Right lung (tissue), 5 donors: Measurements from ENCODE around the gene MPDU1. TPM values are rescaled to one million over a fixed set of nuclear protein-coding genes. Genes with fewer than 3 reads are reported as not detected.
"Not testable (repeated sequence)": the region's sequence is repeated elsewhere in the genome, so short reads cannot be mapped to it uniquely, and the experiment has no call there.

ENCODE experiments used
- DNase-seq, 2 donors: peaks; one replicate each; pipeline ENCODE4 v3.0.0-alpha.2; 2013
- polyA plus RNA-seq, 5 donors: library from polyadenylated mRNA; unstranded; fragments of 120-200 nt; gene quantifications; one replicate each; pipeline versions ENCODE4 v1.2.1 to v1.2.3, GENCODE V29; 2013; ENCODE audit warnings: inconsistent platforms in 1 of 5, low replicate concordance in 1 of 5; ENCODE audit not compliant: insufficient read length in 5 of 5, insufficient read depth in 1 of 5

MPDU1 gene
- polyA plus RNA-seq, 5 donors: 83.2 to 98.1 (median 93.5) TPM

DNA sequence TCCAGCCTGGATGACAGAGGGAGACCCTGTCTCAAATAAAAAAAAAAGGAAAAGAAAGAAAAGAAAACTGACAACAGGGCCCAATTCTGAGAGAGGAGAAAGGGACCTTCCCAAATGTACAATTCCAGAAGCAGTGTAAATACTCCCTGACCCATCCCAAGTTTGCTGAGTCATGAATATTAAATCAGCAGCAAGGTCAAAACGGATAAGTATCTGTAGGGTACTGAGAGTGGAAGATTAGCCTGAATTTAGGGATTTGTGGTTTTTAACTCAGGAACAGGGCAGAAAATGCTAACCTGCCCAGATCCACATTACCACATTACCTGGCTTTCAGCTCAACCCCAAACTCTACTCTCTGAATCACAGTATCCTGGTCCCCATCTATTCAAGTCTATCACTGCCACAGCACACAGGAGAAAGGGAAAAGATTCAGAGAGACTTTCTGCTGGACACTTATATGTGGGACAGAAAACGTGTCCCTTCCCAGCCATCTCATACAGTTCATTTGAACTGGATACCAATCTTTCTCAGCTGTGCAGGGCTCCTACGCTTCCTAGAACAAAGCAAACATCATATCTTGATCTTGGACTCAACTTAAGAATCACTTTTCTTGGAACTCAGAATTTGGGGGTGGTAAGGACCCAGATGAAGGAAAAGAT is 28.1 kb downstream of the MPDU1 start:
- DNase-seq: no peak

DNA sequence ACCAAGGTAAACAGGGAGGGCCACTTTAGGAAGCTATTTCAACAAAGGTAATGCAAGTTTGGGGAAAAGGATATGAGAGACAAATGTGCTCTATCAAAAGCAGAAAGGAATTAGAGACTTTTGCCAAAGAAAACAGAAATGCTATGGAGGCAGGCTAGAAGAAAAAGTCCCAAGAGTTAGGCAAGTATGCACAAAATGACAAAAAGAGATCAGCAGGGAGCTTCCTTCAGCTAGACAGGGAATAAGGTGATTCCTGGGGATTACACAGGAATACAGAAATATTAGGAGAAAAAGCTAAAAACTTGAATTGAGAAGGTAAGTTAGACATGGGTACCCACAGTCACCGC is 28.6 kb downstream of the MPDU1 start:
- no peak for DNase-seq

DNA sequence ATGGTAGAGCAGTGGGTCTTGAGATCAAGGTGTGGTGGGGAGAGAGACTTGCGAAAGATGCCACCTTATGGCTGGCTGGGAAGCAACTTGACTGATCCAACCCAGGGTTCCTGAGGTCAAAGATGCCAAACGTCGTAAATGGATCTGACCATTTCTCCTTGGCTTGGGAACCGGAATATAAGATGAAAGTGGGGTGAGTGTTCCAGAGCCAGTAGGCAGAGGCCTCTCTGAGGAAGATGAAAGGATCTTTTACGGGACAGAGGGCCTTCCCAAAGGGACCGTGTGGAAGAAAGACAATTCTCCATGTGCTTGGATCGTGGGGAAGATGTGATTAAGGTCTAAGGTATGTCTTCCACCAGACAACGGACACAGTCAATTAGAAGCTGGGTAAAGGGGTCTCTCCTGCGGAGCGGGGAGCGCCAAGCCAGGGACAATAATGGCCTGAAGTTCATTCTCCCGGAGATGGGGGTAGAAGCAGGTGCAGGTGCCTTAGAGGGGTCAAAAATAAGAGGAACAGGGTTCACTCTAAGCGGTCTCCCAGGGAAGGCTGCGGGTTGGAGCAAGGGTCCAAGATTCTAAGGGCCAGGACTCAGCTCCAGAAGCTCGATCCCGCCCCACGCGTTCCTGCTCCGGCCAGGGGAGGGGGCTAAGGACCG is 30.2 kb downstream of the MPDU1 start:
- no peak for DNase-seq

DNA sequence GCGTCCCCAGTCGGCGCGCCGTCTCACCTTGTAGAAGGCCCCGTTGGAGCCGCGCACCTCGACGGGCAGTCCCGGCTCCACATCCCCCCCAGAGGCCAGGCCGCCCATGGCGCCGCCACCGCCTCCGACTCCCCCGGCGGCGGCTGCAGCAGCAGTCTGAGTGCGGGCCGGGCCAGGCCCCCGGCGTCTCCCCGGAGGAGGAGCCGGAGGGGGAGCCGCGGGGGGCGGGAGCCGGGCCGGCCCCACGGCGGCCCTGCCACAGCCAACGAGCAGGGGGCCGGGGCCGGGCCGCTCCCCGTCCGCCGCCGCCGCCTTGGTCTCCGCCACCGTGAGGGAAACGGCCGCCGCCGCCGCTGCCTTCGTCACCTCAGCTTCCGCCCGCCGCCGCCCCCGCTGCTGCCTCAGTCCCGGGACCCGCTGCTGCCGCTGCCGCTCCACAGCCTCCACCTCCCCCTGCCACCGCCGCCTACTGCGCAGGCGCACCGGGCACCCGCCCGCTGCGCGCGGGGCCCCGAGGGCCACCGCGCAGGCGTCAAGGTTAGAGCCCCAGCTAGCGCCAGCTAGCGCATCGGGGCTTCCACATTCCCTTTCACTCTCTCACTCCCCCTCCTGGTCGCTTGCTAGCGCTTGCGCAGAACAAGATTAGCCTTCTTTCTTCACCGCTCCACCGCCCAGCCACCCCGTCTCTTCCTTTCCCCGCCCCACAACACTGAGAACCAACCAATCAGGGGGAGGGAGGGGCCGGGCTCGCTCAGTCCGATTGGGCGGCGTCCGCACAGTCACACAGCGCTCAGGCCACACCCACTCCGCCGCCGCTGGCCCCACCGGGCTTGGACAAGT is 31.0 kb downstream of the MPDU1 start, which contains the start of gene FXR2:
Gene FXR2, minus strand, starts transcription at position 473 of the 840 bp plus-strand sequence. Its CDS starts 365 bp downstream, at position 108.
- peak; percentile 100 for DNase-seq

DNA sequence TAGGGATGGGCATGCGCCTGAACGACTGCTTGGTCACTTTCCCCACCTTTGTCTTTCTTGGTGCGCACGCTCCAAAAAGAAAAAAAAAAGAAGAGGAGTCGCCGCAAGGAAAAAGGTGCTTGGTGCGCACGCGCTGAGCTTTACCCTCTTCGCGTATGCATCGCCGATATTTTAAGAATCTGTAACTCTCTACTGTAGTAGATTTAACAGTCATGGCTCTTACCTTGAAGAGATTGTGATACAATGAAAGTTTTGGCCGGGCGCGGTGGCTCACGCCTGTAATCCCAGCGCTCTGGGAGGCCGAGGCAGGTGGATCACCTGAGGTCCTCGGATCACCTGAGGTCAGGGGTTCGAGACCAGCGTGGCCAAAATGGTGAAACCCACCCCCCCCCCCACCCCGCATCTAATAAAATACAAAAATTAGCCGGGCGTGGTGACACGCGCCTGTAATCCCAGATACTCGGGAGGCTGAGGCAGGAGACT is 31.7 kb downstream of the MPDU1 start:
- DNase-seq: no peak

DNA sequence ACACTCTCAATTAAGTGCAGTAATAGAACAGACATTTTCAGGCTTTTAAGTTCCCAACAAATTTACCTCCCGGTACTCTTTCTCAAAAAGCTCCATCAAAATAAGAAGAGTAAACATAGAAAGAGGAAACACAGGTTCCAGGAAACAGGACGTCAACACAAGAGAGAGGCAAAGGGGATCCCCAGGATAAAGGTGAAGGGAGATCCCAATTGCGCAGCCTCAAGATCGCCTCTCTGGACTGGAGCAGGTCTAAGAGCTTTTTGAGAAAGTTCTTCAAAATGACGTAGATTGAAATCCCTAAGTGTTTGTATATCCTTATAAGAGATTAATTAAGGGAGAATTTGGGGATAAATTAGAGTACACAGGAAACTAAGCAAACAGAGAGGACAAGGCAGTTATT is 35.0 kb downstream of the MPDU1 start:
- no peak for DNase-seq

DNA sequence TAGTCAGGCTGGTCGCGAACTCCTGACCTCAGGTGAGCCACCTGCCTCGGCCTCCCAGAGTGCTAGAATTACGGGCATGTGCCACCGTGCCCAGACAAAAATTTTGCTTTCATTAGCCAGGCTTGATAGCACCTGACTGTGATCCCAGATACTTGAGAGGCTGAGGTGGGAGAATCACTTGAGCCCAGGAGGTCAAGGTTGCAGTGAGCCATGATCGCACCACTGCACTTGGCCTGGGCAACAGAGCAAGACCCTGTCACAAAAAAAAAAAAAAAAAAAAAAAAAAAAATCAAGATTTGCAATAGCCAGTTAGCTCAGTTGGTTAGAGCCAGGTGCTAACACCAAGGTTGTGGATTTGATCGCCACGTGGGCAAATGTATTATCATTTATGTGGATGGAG is 37.2 kb downstream of the MPDU1 start:
- DNase-seq: no peak

DNA sequence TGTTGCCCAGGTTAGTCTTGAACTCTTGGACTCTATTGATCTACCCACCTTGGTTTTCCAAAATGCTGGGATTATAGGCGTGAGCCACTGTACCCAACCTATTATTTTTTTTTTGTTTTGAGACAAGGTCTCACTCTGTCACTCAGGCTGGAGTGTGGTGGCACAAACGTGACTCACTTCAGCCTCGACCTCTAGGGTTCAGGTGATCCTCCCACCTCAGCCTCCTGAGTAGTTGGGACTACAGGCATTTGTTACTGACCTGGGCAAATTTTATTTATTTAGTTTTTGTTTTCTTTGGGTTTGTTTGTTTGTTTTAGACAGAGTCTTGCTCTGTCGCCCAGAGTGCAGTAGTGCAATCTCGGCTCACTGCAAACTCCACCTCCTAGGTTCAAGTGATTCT is 40.0 kb downstream of the MPDU1 start:
- no peak for DNase-seq

DNA sequence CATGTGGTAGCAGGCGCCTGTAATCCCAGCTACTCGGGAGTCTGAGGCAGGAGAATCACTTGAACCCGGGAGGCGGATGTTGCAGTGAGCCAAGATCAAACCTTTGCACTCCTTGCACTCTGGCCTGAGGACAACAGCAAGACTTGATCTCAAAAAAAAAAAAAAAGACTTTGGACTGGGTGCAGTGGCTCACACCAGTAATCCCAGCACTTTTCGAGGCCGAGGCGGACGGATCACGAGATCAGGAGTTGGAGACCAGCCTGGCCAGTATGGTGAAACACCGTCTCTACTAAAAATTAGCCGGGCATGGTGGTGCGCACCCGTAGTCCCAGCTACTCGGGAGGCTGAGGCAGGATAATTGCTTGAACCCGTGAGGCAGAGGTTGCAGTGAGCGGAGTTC is 42.1 kb downstream of the MPDU1 start:
- DNase-seq: not testable (repeated sequence)

DNA sequence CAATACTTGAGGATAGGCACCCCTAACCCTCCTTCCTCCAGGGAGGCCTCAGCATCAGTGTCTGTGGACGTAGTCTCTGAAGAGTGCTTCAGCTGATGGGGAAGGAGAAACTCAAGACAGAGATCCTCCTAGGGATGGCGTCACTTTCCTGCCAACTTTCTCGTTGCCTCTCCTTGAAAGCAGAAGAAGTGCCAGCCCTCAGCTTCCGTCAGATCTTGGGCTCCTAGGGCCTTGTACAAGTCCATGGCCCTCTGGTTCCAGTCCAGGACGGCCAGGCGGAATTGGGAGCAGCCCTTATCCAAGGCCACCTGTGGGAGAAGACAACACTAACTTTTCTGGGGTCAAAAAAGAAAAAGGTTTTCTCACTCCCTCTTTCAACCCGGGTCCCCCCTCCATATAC is 42.7 kb downstream of the MPDU1 start:
- no peak for DNase-seq

DNA sequence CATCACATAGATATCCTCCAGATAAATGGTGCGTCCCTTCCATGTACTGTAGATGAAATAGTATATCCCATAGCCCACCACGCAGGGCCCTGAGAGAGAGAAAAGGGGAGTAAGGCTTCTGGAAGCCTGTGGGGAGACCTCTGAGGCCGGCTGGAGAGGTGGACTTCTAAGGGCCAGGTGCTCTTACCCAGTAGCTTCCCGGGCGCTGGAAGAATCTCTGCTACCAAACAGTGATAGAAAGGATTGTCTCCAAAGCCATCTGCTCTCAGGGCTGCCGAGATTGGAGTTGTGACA is 43.3 kb downstream of the MPDU1 start:
- no peak for DNase-seq

DNA sequence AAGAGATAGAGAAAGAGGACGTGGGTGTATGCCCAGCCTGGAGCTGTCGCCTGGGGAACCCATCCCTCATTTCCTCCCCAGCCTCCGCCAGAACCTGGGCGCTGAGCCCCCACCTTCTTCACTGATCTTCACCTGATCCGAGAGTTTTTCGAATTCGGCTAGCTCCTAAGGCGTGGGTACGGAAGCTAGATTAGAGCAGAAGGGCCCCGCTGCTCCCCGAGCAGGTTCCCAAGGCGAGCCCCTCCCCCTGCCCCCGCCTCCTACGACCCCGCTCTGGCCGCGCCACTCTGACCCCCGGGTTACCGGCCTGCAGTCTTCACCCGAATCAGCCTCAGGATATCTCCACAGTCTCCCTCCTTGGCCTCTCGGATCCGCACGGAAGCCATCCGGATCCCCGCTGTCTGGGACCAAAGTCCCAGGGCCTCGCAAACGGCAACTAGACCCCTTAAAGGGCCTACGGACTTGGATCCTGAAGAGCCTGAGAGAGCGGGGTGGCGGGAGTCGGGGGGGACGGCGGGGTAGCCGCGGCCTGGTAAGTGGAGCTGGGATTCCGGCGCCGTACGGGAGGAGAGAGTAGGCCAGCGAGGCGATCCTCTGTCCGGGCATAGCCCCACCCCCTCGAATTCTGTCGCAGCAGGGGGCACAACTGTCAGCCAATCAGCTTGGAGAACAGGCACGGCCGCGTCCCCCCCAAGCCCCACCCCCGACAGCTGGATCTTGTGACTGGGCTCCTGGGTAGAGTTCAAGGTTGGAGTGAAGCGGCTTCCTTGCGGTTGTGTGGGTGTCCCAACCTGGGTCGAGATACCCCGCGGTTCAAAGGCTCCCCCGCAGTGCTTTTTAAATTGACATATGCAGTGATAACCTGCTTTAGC is 43.8 kb downstream of the MPDU1 start, which contains the start of gene SAT2:
Gene SAT2, minus strand, starts transcription at position 572 of the 872 bp plus-strand sequence. Its CDS starts 186 bp downstream, at position 386.
- peak; percentile 90 to 94 for DNase-seq

- DNase-seq: no peak
These were observed 46.4 kb downstream of the MPDU1 start, which contains the start of gene SHBG for GRCh38 chr17:7629939-7630571. Gene SHBG, plus strand, starts transcription at chr17:7630135. Its CDS starts 38 bp downstream, at chr17:7630173.

GRCh38 chr17:7631398-7632380 is 48.0 kb downstream of the MPDU1 start:
- DNase-seq: no peak

GRCh38 chr17:7632492-7632894 is 48.8 kb downstream of the MPDU1 start:
- no peak for DNase-seq

GRCh38 chr17:7633093-7633492 is 49.4 kb downstream of the MPDU1 start:
- DNase-seq: no peak

GRCh38 chr17:7634384-7634783 is 50.7 kb downstream of the MPDU1 start:
- peak; percentile 62 to 76 for DNase-seq

DNA sequence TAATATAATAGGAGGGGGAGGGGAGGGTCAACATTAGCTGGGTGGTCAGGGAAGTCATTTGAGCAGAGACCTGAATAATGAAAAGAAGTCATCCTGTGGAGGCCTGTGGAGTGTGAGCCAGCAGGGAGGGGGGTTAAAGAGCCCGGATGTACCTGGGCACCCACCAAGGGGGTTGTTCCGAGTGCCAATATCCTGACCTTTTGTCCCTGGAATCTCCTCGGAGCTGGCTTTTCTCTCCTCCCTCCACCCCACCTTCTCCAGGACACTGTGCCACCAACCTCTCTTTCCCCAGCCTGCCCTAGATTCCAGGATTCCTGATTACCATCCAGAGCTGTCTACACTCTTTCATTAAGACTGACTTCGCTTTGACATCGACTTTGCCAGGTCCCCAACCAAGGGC is 52.5 kb downstream of the MPDU1 start:
- DNase-seq: no peak
